HG03196 (cell line): ENCODE results near the gene PPARG.
"Not testable (repeated sequence)": the region's sequence is repeated elsewhere in the genome, so short reads cannot be mapped to it uniquely, and the experiment has no call there.

ENCODE experiments used
- ATAC-seq: cut with Tn5 transposase; IDR thresholded peaks from one replicate; pipeline ENCODE4 v1.9.1; 2021; ENCODE audit not compliant: unreplicated experiment

Gene PPARG

DNA sequence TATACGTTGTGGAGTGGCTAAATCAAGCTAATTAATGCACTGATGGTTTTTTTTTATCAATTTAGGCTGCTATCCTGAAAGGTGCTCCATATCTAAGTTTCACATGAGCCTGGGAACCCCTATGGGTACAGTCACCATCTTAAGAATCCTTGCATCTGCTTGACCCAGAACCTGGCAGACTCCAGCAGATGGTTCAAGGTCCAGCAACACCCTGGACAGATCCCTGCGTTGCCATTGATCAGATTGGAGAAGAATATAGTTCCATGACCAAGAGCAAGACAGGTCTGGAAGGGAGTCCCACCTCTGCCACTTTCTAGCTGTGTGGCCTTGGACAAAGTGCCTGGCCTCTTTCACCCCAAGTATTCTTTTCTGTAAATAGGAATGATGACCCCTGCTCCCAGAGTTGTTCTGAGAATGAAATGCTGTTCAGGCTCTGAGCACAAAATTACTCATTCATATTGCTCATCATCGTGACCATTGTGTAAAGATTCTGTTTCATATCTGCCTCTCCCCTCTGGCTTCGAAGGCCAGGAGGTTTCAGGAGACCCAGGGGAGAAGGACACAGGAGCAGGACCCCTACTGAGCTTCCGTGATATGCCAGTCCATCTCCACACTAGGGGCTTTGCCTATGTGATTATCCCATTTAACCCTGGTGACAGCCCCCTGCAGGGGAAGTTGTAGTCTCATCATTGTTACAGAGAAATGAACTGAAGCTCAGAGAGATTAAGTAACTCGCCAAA lies 165.4 kb downstream of the PPARG start:
- no peak for ATAC-seq

DNA sequence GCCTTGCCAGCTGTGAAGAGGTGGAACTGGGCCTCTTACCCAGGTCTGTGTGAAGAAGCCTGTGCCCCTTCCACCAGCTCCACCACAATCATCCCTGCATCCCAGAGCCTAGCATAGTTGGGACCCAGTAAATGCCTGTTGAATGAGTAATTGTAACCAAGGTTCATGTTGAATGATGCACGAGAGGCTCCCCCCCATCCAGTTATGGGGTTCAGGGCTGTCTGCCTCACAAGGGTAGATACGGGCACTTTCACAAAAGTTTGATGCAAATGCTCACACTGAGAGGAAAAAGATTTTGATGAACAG lies 165.9 kb downstream of the PPARG start:
- no peak for ATAC-seq

DNA sequence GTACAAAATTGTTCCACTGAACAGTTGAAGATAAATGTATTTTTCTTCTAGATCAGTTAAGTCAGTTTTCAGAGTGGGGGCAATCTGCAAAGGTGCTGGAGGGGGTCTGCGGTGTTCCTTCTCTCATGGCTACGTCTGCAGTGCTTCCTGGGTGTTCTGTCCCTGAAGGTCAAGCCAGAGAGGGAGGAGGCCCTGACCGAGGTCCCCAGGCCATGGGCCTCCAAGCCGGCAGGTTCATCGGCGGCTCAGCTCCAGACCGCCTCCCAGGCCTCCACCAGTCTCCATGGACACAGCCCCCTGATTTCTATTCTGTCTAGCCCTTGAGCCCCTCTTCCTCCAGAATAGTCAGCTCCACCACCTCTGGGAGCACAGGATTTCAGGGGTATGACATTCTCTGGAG lies 166.9 kb downstream of the PPARG start:
- ATAC-seq = no peak

DNA sequence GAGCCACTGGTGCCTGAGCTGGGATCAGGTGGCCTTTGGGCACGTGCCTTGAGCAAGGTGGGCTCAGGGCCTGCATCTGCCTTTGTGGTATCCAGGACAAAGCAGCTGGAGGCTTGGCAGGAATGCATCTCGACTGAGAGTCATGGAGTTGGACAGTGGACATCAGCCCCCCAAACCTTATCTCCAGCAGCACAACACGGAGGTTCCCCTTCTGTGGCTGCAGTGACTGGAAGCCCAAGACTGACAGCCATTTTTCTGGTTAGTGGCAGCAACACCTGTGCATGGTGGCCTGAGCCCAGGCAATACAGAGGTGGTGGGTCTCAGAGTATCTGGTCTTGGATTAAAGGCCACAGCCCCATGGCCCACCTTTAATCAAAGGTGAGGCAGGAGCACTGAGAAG lies 167.6 kb downstream of the PPARG start:
- no peak for ATAC-seq

DNA sequence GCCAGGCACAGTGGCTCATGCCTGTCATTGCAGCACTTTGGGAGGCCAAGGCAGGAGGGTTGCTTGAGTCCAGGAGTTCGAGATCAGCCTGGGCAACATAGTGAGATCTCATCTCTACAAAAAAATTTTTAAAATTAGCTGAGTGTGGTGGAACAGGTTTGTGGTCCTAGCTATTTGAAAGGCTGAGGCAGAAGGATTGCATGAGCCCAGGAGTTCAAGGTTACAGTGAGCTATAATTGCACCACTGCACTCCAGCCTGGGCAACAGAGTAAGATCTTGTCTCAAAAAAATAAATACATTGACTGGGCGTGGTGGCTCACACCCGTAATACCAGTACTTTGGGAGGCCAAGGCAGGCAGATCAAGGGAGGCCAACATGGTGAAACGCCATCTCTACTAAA lies 168.5 kb downstream of the PPARG start:
- ATAC-seq = not testable (repeated sequence)

DNA sequence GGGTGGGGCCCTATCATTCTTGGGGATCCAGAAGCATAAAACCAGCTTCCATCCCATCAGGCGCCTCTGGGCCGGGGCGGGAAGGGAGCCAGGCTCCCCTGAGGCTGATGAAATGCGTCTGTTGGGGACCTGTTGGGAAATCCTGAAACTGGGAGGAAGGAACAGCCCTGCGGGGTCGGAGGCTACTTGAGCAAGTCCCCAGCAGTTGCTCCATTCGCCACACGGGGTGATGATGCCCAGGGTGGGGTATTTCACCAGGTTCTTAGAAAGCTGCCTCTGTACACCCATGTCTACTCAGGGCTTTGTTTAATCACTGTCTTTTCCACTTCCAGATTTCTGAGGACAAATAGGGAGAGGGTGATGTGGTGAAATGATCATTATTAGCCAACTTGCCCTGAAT lies 170.0 kb downstream of the PPARG start:
- ATAC-seq = no peak

DNA sequence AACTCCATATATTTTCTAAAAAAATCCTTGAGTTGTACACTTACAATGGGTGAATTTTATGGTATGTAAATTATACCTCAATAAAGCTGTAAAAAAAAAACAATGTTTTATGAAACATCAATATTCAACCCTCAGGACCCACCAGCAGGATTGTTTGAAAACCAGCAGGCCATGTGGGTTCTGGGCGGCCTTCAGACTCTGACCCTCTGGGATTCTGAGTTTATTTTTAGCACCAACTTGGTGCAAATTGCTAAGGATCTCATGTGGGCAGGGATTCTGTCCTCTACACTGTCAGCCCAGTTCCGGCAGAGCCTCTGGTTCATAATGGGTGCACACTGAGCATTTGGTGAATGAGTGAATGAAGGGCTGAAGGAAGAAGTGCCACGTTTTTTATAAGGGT lies 171.3 kb downstream of the PPARG start:
- ATAC-seq = no peak

DNA sequence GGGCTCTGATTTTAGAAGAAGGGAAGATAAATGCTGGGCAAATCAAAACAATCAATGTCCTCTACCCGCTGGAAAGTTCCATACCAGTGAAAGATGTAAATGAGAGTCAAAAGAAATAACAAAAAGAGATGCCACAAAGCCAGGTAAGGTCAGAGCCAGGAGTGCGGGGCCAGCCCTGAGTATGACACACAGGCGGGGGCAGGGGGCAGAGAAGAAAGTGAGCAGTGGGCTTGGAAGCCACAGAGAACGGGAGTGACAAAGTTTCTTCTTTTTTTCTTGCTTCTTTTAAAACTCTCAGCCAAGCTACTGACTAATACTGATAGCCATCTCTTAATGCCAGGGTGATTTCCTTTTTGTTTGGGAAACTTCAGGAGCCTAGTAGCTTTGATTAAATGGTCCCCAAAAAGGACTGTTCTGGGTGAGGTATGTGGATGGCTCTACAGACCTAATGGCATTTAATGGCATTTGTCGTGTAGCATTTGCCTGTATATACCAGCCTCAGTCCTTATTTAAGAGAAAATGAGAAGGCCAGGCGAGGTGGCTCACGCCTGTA lies 172.3 kb downstream of the PPARG start:
- ATAC-seq = no peak

DNA sequence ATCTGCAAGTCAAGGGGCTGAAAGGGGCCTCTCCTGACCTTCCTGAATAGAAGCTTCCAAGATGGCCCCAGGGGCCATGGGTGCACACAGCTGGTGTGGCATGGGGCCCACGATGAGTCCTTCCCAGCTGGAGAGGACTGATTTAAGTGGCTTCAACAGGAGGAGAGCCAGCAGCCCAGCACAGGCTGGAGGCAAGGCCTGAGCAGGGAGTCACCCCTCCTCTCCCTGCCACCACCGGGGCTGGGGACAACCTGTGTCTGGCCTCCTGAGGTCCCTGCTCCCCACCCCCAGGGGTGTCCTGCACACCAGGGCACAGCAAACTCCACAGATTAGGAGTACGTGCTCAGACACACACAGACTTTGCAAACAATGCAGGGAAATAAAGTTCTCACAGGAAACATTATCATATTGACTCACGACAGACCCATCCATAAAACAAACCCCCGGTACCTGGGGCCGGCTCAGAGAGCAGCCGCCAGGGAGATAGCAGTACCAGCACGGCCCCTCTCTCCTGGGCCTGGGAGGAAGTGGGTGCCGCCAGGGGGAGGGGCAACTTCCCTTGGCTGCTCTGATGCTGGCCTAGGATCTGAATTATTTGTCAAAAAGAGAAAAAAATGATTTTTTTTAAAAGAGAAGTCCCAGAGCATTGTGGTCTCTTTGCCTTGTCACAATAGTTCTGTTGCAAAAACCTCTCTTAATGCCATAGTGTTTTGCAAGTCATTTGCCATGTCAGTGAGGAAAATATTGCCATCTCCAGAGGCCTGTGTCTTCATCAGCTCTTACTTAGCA lies 173.5 kb downstream of the PPARG start:
- no peak for ATAC-seq

DNA sequence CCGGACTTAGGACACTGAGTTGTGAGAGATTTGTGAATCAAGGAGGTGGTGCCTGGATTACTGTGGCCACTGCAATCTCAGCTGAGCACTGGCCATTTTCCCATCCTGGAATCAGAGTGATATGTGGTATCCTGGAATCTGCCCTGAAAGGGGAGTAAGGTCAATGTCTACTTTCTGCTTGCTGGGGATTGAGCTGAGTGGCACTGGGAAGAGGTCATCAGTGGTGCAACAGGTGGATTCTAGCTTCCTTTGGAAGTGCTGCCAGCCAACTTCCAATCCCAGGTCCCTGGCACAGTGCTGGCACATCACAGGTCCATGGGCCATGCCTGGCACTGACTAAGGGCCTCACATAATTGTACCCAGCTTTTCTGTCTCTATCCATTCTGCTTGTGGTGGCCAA lies 174.8 kb downstream of the PPARG start:
- no peak for ATAC-seq

DNA sequence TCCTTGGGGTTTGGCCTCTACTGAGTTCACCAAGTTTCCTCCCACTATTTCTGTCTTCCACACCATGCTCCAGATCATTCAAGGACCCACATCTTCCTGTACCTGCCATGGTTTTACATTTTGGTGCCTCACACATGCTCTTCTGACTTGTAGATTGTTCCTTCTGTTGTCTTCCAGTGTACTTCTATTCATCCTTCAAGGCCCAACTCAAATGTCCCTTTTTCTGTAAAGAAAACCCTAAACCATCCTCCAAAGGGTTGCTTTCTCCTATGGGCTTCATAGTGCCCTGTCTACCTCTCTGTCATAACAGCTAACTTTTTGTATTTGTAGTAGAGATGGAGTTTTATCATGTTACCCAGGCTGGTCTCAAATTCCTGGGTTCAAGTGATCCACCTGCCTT lies 175.3 kb downstream of the PPARG start:
- no peak for ATAC-seq

DNA sequence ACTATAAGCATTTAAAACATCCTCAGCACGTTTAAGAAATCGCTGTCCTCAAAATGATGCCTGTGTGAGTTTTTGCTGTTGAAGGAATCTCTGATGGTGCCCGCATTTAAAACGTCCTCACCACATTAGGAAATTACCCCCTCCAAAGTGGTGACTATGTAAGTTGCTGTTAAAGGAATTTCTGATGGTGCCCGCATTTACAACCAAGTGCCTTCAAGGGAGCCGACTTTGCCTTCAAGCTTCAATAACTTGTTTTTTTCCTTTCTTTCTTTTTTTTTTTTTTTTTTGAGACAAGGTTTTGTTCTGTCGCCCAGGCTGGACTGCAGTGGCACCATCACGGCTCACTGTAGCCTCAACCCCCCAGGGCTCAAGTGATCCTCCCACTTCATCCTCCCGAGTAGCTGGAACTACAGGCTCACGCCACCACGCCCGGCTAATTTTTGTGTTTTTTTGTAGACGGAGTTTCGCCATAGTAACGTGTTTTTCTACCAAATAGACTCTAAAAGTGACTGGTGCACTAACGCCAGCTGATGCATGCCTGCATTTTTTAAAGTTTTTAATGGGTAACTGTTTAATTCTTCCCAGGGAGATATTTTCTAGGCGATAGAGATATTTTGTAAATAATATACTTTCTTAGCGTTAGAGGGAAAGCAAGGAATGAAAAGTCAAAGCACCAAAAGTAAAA lies 176.4 kb downstream of the PPARG start:
- ATAC-seq = no peak

DNA sequence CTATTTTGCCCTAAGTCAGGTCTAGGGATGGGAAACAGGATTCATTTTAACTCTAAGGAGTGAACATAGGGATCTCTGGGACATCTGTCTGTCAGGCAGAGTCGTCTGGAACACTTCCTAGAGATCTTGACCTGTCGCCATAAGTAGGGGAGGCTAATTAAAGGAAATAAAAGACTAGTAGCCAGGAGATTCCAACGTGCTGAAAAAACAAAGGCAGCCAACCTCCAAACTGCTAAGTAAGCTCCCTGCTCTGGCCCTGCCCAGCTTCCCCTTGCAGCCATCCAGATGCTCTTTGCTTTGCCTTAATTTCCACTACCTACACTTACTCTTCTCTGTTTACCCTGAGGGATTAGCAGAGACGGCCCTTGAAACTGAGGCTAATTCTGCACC lies 177.0 kb downstream of the PPARG start:
- no peak for ATAC-seq

DNA sequence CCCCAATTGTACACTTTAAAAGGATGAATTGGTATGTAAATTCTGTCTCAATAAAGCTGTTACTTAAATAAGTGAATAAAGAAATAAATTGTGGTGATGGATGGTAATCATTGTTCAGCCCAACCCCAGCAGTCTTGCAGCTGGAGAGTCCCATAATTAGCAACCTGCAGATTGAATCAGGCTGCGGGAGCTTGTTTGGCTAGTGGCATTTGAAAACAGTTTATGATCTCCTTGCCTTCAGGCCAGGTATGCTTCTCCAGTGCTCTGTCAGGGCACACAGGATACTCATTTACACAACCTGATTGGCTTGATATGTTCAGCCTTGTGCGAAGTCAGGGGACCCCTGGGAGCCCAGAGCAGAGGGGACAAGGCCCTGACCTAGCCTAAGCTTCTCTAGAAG lies 178.9 kb downstream of the PPARG start:
- no peak for ATAC-seq

DNA sequence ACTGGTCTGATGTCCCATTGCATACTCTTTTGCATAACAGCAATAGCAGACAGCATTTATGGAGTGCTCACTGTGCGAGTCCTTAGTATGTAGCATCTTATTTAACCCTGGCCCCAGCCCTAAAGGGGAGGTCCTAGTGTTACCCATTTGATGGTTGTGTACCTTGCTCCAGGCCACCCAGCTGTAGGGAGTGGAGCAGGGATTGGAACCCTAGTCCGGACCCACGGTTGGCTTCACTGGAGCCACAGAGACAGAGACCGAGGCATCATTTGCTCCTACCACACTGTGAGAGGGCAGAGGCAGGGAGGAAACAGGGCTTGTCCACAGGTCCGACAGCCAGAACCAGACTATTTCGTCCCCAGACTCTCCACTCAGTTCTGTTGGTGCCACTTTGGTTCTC lies 179.4 kb downstream of the PPARG start:
- ATAC-seq = no peak

DNA sequence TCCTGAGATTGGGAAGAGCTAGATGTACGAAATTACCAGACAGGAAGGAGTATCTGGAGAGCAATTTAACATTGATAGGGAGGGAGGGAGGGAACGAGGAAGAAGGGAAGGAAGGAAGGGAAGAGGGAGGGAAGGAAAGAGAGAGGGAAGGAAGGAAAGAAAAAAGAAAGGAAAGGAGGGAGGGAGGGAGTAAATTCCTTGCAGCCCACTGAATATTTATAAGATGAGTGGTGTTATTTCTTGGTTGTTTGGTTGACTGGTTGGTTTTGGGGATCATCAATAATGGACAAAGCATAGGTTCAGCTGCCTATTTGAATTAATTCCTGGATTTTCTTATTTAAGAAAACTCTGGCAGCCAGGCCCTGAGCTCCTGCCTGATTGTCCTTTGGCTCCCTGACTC lies 179.9 kb downstream of the PPARG start:
- ATAC-seq = no peak

DNA sequence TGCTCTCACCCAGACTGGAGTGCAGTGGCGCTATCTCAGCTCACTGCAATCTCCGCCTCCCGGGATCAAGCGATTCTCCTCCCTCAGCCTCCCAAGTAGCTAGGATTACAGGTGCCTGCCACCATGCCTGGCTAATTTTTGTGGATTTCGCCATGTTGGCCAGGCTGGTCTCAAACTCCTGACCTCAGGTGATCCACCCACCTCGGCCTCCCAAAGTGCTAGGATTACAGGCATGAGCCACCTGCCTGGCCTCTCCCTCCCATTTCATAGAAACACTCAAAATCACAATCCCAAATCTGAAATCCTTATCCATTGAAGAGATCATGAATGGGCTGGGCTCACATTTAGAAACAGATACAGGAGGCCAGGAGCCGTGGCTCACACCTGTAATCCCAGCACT lies 180.4 kb downstream of the PPARG start:
- ATAC-seq = not testable (repeated sequence)

DNA sequence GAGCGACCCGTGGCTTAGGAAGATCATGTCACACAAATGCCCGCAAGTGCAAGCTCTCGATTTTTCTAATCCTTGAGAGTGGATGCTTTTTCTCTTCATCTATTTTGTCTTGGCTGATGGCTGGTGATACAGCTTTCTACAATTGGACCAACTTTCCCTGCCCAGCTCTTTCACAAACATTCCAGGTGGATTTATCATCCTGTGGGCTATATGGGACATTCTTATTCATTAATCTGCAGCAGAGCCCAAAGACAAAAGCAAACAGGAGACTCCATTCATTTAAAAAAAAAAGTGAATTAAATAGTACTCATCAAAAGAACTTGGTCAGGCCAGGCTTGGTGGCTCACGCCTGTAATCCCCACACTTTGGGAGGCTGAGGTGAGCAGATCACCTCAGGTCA lies 181.2 kb downstream of the PPARG start:
- ATAC-seq = no peak

DNA sequence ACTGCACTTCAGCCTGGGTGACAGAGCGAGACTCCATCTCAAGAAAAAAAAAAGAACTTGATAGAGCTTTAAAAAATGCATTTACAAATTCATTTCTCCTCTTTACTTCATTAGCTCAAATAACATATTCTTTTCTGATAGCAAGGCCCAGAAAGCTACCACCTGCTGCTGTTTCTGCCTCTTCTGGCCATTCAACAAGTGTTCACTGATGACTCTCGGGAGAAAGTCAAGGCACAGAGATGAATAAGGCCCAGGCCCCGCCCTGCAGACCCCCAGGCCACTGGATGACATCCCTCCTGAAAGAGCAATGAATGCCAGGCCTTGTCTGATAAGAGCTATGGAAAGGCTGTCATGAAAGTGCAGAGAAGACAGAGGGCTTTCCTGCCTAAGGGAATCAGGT lies 181.8 kb downstream of the PPARG start:
- no peak for ATAC-seq

DNA sequence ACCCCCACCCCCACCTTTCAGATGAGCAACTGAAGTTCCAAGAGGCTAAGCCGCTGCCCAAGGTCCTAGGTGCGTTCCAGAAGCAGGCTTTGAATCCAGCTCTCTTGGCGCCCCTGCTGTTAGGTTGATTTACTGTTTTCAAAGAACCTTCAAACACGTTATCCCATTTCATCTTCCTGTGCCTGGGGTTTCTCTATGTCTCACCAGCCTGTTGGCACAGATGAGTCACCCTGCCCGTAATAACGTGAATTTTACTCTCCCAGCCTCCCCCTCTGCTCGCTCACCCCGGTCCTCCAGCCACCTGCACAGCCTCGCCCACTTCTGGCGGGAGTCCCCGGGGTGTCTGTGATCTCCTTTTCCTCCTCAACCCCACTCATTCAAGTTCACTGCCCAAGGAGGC lies 182.4 kb downstream of the PPARG start:
- no peak for ATAC-seq

DNA sequence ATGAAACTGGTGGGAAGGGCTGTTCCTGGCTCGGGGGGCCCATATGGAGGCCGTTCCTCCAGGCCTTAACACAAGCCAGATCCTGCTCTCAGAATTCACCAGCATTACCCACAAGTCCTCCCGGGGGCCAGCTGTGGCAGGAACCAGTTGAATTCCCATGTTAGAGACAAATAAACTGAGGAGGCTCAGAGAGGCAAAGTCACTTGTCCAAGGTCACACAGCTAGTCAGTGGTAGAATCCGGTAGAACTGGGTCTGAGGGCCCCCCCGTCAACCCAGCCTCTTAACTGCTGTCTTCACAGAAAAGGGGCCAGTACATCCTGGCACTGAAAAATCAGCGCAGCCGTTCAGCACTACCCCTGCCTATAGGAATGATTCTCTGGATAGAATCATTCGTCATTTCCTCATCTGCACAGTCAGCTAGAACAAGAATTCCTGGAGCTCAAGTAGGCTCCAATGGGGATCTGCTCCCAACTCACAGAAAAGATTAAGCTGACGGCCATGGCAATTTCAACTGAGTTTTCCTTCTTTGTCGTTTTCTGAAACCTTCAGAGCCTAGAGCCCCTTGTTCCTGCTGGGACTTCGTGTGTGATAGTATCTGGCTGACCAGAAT lies 183.2 kb downstream of the PPARG start:
- ATAC-seq = no peak

DNA sequence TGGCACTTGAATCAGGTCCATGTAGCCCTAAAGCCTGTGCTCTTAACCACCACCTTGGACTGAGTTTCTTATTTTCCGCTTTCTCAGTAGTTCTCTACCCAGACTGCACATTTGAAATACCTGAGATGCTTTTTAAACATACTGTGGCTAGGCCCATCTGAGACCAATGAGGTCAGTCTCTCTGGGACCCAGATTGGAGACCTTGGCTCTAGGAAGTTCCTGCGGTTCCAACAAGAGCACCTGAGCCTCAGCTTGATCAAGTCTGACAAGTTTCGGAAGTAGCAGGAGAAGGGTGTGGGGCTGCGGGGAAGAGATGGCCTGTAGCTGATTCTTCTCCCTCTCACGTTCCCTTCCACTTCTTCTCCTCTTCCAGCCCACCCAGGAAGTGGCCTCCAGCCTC lies 183.9 kb downstream of the PPARG start:
- ATAC-seq = no peak
